Middle frontal gyrus (tissue), 1 donor: Measurements from ENCODE around the gene DENND1C.
"Not testable (repeated sequence)": the region's sequence is repeated elsewhere in the genome, so short reads cannot be mapped to it uniquely, and the experiment has no call there.

ENCODE experiments used
- DNase-seq: peaks from one replicate; pipeline ENCODE4 v3.0.0-alpha.2; 2015; ENCODE audit warnings: low spot score; ENCODE audit errors: extremely low spot score

DENND1C gene

DNA sequence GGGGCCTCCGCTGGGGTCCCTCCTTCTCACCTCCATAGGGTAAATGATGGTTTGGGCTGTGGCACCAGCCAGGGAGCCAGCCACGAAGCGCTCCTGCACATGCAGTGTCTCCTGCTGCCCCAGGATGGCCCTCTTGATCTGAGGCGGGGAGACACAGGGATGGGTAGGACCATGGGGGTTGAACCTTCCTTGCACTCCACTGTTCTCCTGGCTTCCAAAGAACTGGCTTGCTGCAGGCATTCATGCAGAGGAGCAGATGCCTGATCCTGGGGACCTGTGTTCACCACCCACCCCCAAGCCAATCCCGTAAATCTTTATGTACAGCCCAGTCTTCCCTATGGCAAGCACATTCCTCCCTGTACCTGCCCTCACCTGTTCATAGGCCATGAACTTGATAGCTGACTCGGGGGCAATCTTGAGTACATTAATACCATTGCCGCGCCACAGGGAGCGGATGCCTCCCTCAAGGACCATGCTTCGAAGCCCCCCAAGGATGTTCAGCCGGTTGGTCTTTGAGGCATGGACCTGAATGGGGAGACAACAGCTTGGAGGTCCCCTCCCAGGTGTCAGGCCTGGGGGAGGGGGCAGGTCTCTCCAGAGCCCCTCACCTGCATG is 27.5 kb downstream of the DENND1C start:
- no peak for DNase-seq

- DNase-seq = no peak
Observed at GRCh38 chr19:6452899-6453298, 28.7 kb downstream of the DENND1C start.

DNA sequence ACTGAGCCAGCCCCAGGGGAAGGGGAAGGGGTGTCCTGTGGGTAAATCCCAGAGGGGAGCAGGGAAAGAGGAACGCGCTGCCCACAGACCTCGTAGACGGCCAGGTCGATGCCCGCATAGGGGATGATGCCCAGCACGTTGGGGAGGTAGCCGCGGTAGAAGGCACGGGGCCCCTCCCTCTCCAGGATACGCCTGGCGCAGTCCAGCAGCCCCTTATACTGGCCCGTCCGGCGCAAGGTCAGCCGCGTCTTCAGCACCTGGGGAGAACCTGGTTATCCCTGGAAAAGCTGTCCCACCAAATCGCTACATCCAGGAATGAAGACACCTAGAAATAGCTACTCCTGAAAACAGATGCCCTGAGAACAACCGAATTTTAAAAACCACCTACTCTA is 29.4 kb downstream of the DENND1C start:
- DNase-seq = no peak

DNA sequence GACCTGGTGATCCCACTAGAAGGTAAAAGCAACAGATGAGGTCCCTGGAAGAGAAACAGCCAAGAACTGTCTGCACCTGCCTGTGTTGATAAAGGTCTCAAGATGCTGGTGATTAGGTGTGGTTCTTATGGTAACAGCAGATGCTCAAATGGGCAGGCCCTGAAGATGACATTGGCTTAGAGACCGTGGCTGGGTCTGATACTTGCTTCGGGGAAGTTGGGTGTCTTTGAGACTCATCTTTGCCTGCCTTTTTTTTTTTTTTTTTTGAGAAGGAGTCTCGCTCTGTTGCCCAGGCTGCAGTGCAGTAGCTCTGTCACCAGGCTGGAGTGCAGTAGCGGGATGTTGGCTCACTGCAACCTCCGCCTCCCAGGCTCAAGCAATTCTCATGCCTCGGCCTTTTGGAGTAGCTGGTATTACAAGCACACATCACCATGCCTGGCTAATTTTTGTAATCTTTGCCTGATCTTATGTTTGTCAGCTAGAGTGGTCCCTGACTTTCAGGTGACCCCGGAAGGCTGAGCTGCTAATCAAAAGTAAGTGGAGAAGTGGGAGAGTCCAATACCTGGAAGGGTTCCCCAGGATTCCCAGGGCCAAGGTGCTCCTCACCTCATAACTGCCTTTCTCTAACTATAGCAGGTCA is 29.9 kb downstream of the DENND1C start:
- DNase-seq = no peak

DNA sequence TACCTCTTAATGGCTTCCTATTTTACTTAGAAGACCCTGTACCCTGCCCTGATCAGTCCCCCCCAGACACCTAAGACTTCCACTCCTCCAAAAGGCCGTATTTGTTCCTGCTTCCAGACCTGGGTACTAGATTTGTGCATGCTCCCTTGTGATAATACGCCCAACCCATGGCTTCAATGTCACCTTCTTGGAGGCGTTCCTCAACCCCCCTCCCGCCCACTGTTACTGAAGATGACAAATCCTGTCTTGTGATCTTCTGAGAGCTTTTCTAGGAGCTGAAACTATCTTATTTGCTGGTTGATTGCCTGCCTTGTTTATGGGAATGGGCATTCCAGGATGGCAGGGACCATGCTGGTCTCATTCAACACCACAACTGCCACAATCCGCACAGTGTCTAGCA is 31.4 kb downstream of the DENND1C start:
- no peak for DNase-seq

- no peak for DNase-seq
Observed at GRCh38 chr19:6448045-6448444, 33.5 kb downstream of the DENND1C start.

- no peak for DNase-seq
Observed at GRCh38 chr19:6446452-6446851, 35.1 kb downstream of the DENND1C start.

DNA sequence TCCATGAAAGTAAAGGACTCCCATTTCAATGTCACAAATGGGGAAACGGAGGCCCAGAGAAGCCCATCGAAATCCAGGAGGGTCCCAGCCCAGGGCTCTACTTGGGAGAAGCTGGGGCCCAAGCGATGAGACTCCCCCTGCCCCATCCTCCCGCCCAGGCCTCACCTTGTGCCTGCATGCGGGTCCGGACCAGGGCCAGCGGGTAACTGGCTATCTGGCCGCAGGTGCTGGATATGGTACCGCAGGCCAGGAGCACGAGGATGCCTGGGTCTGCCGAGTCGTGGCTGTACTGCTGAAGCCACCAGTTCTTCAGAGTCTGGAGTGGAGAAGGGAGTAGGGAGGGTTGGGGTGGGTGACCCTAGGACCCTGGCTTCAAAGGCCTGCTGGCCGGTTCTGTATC is 37.6 kb downstream of the DENND1C start:
- DNase-seq = no peak

GRCh38 chr19:6442087-6442688 is 39.4 kb downstream of the DENND1C start:
- no peak for DNase-seq

GRCh38 chr19:6440905-6441304 is 40.7 kb downstream of the DENND1C start:
- no peak for DNase-seq

GRCh38 chr19:6439743-6440142 is 41.8 kb downstream of the DENND1C start:
- DNase-seq = no peak

GRCh38 chr19:6433663-6434062 is 47.9 kb downstream of the DENND1C start, which contains the start of gene SLC25A41:
SLC25A41 (minus strand) TSS chr19:6433763; CDS start chr19:6433693, 70 bp downstream.
- no peak for DNase-seq

DNA sequence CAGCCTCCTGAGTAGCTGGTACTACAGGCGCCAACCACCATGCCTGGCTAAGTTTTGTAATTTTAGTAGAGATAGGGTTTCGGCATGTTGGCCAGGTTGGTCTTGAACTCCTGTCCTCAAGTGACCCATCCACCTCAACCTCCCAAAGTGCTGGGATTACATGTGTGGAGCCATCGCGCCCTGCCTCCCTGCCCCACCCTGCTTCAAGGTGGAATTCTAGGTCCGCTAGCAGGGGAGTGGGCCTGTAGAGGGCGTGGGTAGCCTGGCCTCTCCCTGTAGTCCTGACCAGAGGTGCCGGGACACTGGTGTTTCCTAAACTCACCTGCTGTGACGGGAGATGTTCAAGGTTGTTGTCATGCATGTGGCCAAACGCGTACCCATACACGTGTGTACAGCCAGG is 48.4 kb downstream of the DENND1C start:
- DNase-seq = no peak

- DNase-seq = no peak
Observed at GRCh38 chr19:6431891-6432290, 49.7 kb downstream of the DENND1C start.

DNA sequence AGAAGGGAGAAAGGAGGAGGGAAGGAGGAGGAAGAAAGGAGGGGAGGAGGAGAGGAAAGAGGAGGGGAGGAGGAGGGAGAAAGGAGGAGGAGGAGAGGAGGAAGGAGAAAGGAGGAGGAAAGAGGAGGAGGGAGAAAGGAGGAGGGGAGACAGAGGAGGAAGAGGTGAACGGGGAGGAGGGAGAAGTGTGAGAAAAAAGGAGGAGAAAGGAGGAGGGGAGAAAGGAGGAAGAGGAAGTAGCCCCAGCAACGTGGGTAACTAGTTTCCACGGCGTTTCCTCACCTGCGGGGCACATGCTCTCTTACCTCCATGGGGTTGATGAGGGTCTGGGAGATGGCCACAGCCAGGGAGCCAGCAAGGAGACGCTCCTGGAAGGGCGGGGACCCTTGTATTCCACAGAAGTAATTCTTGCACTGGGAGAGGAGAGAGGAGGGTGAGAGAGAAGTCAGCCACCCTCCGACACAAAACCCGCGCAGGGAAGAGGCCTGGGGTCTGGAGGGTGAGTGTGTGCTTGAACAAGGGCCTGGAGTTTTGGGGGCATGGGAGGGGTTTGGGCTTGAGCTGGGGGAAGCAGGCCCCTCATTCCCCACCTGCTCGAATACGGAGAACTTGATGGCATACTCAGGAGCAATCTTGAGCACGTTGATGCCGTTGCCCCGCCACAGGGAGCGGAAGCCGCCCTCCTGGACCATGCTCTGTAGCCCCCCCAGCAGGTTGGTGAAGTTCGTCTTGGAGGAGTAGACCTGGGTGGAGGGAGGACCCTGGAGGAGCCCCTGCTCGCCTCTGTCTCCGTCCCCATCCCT is 52.0 kb downstream of the DENND1C start:
- DNase-seq = no peak

DNA sequence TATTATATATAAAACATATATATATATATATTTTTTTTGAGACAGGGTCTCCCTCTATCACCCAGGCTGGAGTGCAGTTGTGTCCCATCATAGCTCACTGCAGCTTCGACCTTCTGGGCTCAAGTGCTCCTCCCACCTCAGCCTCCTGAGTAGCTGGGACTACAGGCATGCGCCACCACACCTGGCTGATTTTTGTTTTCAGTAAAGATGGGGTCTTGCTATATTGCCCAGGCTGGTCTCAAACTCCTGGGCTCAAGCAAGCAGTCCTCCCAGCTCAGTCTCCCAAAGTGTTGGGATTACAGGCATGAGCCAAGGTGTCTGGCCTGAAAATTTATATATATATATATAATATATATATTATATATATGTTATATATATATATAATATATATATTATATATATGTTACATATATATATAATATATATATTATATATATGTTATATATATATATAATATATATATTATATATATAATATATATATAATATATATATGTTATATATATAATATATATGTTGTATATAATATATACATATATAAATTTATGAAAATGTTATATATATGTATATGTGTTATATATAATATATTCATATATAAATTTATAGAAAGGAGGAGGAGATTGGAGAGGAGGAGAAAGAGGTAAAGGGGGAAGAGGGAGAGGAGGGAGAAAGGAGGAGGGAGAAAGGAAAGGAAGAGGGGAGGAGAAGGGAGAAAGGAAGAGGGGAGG is 52.7 kb downstream of the DENND1C start:
- not testable (repeated sequence) for DNase-seq

DNA sequence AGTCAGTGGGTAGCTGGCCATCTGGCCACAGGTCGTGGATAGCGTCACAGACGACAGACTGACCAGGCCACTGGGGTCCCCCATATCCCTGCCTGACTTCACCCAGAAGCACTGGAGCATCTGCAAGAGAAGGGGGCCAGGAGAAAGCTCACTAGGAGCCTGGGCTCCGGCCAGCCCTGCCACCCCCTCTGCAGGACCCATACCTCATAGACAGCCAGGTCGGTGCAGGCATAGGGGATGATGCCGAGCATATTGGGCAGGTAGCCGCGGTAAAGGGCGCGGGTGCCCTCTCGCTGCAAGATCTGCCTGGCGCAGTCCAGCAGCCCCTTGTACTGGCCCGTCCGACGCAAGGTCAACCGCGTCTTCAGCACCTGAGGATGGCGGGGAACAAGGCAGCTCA is 54.5 kb downstream of the DENND1C start:
- DNase-seq = no peak

GRCh38 chr19:6425732-6426620 is 55.6 kb downstream of the DENND1C start:
- no peak for DNase-seq

GRCh38 chr19:6424939-6425731 is 56.5 kb downstream of the DENND1C start:
- DNase-seq = peak; percentile 100
